Measurements from ENCODE around the gene GABRR3. TPM values are rescaled to one million over a fixed set of nuclear protein-coding genes. Genes with fewer than 3 reads are reported as not detected.

GABRR3 gene
- not detected in 2 replicates for total RNA-seq

GRCh38 chr3:98035208-98035607 lies at the start of gene GABRR3:
TSS of gene GABRR3 (minus strand) at chr3:98035315. CDS start at chr3:98034987, 328 bp downstream.

GRCh38 chr3:97971679-97972567 lies 63.2 kb downstream of the GABRR3 start, which contains the start of gene RIOX2:
TSS of gene RIOX2 (minus strand) at chr3:97972431. CDS start at chr3:97967593, 4,838 bp downstream.

Other genes starting within 250 kb of the GABRR3 start
- 22.5 and 27.6 TPM in 2 replicates for gene CRYBG3, start 213.3 kb downstream of the GABRR3 start, total RNA-seq
- 31.9 and 33.9 TPM in 2 replicates for gene RIOX2, start 62.9 kb downstream of the GABRR3 start, total RNA-seq
- gene OR5AC2, start 51.9 kb upstream of the GABRR3 start, total RNA-seq = not detected in 2 replicates
- not detected in 2 replicates for gene OR5H1, start 95.4 kb upstream of the GABRR3 start, total RNA-seq
- gene OR5H14, start 112.2 kb upstream of the GABRR3 start, total RNA-seq = not detected in 2 replicates
- not detected in 2 replicates for gene OR5H15, start 131.4 kb upstream of the GABRR3 start, total RNA-seq
- not detected in 2 replicates for gene OR5H6, start 228.9 kb upstream of the GABRR3 start, total RNA-seq
- not detected in 2 replicates for gene OR5H2, start 247.2 kb upstream of the GABRR3 start, total RNA-seq